ENCODE measurements around the gene DOCK8.

- TF ChIP-seq CTCF (IDR thresholded peaks at IDR 0.05; ENCODE audit: insufficient read depth, low read depth, low read length) (no peak), EZH2 (IDR thresholded peaks at IDR 0.05; ENCODE audit: insufficient read depth, low read length) (no peak)
Observed at GRCh38 chr9:511861-512260, 297.2 kb downstream of the DOCK8 start.
